ENCODE measurements around the gene POP7.
"Not testable (repeated sequence)": the region's sequence is repeated elsewhere in the genome, so short reads cannot be mapped to it uniquely, and the experiment has no call there.

The POP7 gene

DNA sequence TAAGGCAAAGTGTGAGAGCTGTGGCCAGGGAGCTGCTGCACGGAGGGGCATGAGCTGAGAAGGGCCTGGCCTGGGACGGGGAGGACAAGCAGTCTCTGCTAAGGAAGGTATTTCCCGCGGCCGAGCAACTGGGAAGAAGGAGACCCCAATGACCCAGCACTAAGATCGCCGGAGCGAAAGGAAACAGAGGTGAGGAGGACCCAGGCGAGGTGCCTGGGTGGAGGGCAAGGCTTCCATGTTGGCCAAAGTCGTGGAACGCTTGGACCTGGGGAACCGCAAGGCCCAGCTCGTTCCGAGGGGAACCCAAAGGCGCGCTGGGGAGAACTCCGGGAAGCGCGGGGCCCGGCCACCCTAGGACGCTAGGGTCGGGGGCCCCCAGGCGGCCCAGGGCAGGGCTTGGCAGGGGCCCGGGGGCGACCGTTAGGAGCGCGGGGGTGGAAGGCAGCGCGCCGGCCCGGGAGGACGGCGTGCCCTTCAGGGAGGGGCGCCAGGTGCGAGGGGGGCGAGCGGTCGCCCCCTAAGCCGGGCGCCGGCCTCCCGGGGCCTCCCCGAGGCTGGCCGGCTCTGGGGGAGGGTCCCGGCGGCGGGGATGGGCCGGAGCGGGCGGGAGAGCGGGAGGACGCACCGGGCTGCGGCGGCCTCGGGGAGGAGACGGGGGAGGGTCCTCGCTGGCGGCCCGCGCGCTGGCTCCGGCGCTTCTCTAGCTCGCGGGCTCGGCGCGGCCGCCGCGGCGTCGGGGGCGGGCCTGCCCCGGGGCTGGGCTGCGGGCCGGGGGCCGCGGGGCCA lies 12.4 kb upstream of the POP7 start:
- Histone ChIP-seq H3K9ac (ENCODE audit: low read depth, low read length) (peak overlapping the region; percentile 89), H3K4me1 (ENCODE audit: insufficient read depth, low read length) (peaks cover 26% of the 10 kb centered on the region), H3K9me3 (ENCODE audit: control insufficient read depth, insufficient read depth, low read length) (no peaks in the 10 kb centered on the region), H3K36me3 (ENCODE audit: insufficient read depth, low read length) (peaks cover 4% of the 10 kb centered on the region; the same call in 1 of the 2 replicates)

DNA sequence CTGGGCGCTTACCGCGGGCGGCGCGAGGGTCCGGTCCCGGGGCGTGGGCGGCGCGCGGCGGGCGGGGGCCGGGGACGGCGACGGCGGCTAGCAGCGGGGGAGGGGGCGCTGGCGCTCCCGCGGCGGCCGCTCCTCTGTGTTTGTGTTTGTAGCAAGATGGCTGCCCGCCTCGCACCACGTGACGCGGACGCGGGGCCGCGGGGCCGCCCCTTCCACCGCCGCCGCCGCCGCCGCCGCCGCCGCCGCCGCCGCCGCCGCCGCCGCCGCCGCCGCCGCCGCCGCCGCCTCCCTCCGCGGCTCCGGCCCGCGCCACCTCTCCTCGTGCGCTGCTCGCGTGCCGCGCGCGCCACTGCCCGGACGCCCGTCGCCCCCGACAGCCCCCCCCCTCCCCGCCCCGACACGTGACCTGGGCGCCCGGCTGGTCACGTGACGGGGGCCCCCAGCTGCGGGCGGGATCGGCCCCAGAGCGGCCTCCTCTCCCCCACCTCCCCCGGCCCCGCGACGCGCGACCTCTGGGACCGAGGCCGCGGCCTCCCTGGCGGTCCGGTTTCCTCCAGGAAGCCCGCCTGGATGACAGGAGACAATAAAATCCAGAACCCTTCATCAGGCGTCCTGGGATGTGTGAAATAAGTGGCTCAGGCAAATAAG lies 11.7 kb upstream of the POP7 start, which contains the start of gene GIGYF1:
Gene GIGYF1 (minus strand): TSS at position 153 of the 648 bp plus-strand sequence. CDS start 6,012 bp downstream, outside the sequence.
- Histone ChIP-seq H3K9ac (ENCODE audit: low read depth, low read length) (peak within 1 kb of the TSS; percentile 89), H3K4me1 (ENCODE audit: insufficient read depth, low read length) (peaks cover 26% of the 10 kb centered on the region), H3K36me3 (ENCODE audit: insufficient read depth, low read length) (peaks cover 4% of the 10 kb centered on the region; the same call in 1 of the 2 replicates), H3K9me3 (ENCODE audit: control insufficient read depth, insufficient read depth, low read length) (no peaks in the 10 kb centered on the region)

DNA sequence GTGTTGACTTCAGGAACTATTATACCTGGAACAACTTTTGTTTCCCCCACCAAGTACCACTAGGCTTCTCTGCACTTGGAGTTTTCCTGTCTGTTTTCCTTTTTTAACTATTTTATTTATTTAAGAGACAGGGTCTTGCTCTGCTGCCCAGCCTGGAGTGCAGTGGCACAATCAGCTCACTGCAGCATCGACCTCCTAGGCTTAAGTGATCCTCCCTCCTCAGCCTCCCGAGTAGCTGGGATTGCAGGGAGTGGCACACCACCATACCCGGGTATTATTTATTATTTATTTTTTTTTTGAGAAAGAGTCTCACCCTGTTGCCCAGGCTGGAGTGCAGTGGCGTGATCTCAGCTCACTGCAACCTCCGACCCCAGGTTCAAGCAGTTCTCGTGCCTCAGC lies 9.8 kb upstream of the POP7 start:
- Histone ChIP-seq H3K4me1 (ENCODE audit: insufficient read depth, low read length) (peaks cover 22% of the 10 kb centered on the region), H3K9me3 (ENCODE audit: control insufficient read depth, insufficient read depth, low read length) (no peaks in the 10 kb centered on the region), H3K9ac (ENCODE audit: low read depth, low read length) (peak overlapping the region; percentile 37), H3K36me3 (ENCODE audit: insufficient read depth, low read length) (no peaks in the 10 kb centered on the region; the same call in 1 of the 2 replicates)

DNA sequence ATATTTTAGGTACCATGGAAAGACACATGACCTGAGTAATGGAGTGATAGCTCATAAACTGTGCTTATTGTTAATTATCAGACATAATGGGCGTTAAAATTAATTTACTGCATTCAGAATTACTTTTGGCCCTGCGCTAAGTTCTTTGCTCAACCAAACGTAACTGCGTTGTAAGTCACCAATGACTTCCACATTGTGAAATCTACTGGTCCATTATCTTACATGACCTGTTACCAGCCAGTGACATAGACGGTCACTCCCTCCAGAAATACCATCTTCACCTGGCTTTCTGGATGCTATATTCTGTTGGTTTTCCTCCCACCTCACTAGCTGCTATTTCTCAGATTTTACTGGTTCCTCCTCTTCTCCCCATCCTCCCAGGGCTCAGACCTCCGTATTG lies 6.9 kb upstream of the POP7 start:
- Histone ChIP-seq H3K36me3 (ENCODE audit: insufficient read depth, low read length) (no peaks in the 10 kb centered on the region), H3K4me1 (ENCODE audit: insufficient read depth, low read length) (0 out of 2 replicates have a peak, but pooled peaks cover 5% of the 10 kb centered on the region), H3K9me3 (ENCODE audit: control insufficient read depth, insufficient read depth, low read length) (no peaks in the 10 kb centered on the region), H3K9ac (ENCODE audit: low read depth, low read length) (no peak overlapping the region)

DNA sequence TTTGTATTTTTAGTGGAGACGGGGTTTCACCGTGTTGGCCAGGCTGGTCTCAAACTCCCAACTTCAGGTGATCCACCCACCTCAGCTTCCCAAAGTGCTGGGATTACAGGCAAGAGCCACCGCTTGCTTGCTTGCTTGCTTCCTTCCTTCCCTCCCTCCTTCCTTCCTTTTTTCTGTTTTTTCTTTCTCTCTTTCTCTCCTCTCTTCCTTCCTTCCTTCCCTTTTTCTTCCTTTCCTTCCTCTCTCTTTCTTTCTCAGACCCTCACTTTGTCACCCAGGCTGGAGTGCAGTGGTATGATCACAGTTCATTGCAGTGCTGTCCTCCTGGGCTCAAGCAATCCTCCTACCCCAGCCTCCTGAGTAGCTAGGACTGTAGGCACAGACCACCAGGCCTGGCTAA lies 4.8 kb upstream of the POP7 start:
- not testable (repeated sequence) for H3K4me1 ChIP-seq (ENCODE audit: insufficient read depth, low read length); H3K9me3 ChIP-seq (ENCODE audit: control insufficient read depth, insufficient read depth, low read length); H3K9ac ChIP-seq (ENCODE audit: low read depth, low read length); H3K36me3 ChIP-seq (ENCODE audit: insufficient read depth, low read length)

DNA sequence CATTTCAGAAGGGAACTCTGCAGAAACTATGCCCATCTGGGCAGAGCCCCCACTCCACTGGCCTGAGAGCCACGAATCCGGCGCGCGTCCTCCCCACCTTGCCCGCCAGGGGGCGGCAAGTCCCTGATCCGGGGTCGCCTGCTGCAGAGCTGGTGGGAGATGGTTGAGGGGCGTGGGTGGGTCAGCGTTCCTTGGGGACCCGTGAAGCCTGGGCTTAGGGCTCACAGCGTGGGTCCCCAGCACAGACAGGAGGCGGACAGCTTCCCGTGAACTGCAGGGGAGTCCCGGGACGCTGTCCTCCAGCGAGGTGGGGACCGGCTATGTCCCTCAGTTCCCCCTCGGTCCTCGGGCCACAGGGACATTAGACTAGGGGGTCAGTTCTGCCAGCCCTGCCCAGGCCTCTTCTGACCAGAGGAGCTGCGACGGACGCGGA lies 585 bp upstream of the POP7 start:
- H3K4me1 ChIP-seq (ENCODE audit: insufficient read depth, low read length): peaks cover 3% of the 10 kb centered on the region; the same call in 1 of the 2 replicates
- no peaks in the 10 kb centered on the region for H3K9me3 ChIP-seq (ENCODE audit: control insufficient read depth, insufficient read depth, low read length)
- H3K36me3 ChIP-seq (ENCODE audit: insufficient read depth, low read length): no peaks in the 10 kb centered on the region; the same call in 1 of the 2 replicates
- H3K9ac ChIP-seq (ENCODE audit: low read depth, low read length): peak overlapping the region; percentile 87

DNA sequence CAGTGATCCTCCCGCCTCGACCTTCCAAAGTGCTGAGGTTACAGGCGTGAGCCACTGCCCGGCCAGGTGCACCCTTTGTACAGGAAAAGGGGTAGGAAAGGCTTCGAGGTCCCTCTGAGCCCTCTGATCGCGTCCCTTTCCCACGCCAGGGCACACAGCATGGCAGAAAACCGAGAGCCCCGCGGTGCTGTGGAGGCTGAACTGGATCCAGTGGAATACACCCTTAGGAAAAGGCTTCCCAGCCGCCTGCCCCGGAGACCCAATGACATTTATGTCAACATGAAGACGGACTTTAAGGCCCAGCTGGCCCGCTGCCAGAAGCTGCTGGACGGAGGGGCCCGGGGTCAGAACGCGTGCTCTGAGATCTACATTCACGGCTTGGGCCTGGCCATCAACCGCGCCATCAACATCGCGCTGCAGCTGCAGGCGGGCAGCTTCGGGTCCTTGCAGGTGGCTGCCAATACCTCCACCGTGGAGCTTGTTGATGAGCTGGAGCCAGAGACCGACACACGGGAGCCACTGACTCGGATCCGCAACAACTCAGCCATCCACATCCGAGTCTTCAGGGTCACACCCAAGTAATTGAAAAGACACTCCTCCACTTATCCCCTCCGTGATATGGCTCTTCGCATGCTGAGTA lies 871 bp downstream of the POP7 start:
- Histone ChIP-seq H3K36me3 (ENCODE audit: insufficient read depth, low read length) (no peaks in the 10 kb centered on the region; the same call in 1 of the 2 replicates), H3K9me3 (ENCODE audit: control insufficient read depth, insufficient read depth, low read length) (no peaks in the 10 kb centered on the region), H3K9ac (ENCODE audit: low read depth, low read length) (peak overlapping the region; percentile 87), H3K4me1 (ENCODE audit: insufficient read depth, low read length) (peaks cover 3% of the 10 kb centered on the region; the same call in 1 of the 2 replicates)

DNA sequence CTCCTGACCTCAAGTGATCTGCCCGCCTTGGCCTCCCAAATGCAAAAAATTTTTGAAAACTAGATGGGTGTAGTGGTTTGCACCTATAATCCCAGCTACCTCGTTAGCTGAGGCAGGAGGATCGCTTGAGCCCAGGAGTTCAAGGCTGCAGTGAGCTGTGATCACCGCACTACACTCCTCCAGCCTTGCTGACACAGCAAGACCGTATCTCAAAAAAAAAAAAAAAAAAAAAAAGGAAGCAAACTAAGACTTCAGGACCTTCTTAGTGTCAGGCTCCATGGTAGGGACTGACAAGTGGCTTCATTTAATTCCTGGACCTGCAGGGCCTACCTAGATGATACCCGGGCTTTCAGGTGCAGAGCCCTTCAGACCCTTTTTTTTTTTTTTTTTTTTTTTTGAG lies 2.5 kb downstream of the POP7 start:
- peaks cover 3% of the 10 kb centered on the region; the same call in 1 of the 2 replicates for H3K4me1 ChIP-seq (ENCODE audit: insufficient read depth, low read length)
- H3K9ac ChIP-seq (ENCODE audit: low read depth, low read length): no peak overlapping the region
- no peaks in the 10 kb centered on the region for H3K9me3 ChIP-seq (ENCODE audit: control insufficient read depth, insufficient read depth, low read length)
- no peaks in the 10 kb centered on the region; the same call in 1 of the 2 replicates for H3K36me3 ChIP-seq (ENCODE audit: insufficient read depth, low read length)

DNA sequence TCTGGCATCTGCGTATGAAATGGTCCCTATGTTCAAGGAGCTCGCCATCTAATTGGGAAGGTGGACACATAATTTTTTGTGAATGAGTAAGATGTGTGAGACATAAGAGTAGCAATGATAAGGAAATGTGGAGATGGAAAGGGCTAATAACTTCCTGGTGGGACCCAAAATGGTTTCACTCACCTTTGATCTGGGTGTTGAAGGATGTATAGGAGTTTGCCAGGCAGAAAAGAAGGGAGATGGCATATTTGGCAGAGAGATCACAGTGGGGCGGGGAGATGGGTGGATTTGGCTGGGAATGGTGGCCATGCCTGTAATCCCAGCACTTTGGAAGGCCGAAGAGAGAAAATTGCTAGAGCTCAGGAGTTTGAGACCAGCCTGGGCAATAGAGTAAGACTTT lies 4.5 kb downstream of the POP7 start:
- H3K9me3 ChIP-seq (ENCODE audit: control insufficient read depth, insufficient read depth, low read length): no peaks in the 10 kb centered on the region
- no peak overlapping the region for H3K9ac ChIP-seq (ENCODE audit: low read depth, low read length)
- peaks cover 3% of the 10 kb centered on the region; the same call in 1 of the 2 replicates for H3K4me1 ChIP-seq (ENCODE audit: insufficient read depth, low read length)
- no peaks in the 10 kb centered on the region; the same call in 1 of the 2 replicates for H3K36me3 ChIP-seq (ENCODE audit: insufficient read depth, low read length)

DNA sequence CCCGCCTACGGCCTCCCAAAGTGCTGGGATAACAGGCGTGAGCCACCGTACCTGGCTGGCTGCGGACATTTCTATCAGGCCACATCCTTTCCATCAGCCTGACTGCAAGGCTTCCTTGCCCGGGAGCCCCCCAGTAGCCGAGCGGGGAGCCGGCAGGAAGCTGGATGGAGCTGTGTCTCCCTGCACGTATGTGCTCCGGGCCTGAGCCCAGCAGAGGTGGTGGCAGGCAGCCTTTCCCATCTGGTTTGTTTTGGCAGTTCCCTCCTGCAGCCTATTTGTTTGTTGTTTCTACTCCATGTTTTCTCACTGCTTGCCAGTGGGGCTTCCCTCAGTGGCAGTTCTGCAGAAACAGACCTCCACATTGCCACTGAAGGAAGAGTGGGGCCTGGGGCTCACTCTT lies 5.4 kb downstream of the POP7 start:
- H3K9ac ChIP-seq (ENCODE audit: low read depth, low read length): no peak overlapping the region
- H3K36me3 ChIP-seq (ENCODE audit: insufficient read depth, low read length): no peaks in the 10 kb centered on the region; the same call in 1 of the 2 replicates

DNA sequence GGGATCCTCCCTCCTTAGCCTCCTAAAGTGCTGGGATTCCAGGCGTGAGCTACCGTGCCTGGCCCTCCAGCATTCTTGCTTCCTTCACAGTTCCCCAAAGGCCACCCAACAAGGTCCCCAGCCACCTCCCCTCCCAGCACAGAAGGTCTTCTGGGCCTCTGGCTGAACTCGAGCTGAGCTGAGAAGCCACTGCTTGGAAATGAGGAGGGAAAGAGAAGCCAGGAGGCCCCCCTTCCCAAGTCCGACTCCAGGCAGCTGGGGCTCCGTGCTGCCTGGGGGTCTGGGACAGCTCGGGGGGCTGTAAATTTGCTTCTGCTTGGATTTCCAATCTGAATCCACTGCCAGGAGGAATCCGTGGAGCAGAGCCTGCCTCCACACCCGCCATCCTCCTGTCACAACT lies 8.8 kb downstream of the POP7 start:
- no peaks in the 10 kb centered on the region for H3K4me1 ChIP-seq (ENCODE audit: insufficient read depth, low read length)
- H3K9me3 ChIP-seq (ENCODE audit: control insufficient read depth, insufficient read depth, low read length): no peaks in the 10 kb centered on the region
- H3K9ac ChIP-seq (ENCODE audit: low read depth, low read length): no peak overlapping the region
- H3K36me3 ChIP-seq (ENCODE audit: insufficient read depth, low read length): no peaks in the 10 kb centered on the region

More for the DNA sequence above, 5.4 kb downstream of the POP7 start:
- peaks cover 3% of the 10 kb centered on the region; the same call in 1 of the 2 replicates for H3K4me1 ChIP-seq (ENCODE audit: insufficient read depth, low read length)
- no peaks in the 10 kb centered on the region for H3K9me3 ChIP-seq (ENCODE audit: control insufficient read depth, insufficient read depth, low read length)

DNA sequence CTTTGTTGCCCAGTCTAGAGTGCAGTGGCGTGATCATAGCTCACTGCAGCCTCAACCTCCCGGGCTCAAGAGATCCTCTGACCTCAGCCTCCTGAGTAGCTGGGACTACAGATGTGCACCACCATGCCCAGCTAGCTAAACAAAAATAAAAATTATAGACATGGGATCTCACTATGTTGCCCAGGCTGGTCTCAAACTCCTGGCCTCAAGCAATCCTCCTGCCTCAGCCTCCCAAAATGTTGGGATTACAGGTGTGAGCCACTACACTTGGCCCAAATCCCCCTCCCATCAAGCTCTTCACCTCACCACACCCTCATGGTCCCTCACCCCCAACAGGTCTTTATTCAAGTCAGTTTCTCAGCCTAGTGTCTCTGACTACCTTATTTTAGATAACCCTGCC lies 11.2 kb downstream of the POP7 start:
- H3K9ac ChIP-seq (ENCODE audit: low read depth, low read length); H3K9me3 ChIP-seq (ENCODE audit: control insufficient read depth, insufficient read depth, low read length); H3K36me3 ChIP-seq (ENCODE audit: insufficient read depth, low read length); H3K4me1 ChIP-seq (ENCODE audit: insufficient read depth, low read length): not testable (repeated sequence)

DNA sequence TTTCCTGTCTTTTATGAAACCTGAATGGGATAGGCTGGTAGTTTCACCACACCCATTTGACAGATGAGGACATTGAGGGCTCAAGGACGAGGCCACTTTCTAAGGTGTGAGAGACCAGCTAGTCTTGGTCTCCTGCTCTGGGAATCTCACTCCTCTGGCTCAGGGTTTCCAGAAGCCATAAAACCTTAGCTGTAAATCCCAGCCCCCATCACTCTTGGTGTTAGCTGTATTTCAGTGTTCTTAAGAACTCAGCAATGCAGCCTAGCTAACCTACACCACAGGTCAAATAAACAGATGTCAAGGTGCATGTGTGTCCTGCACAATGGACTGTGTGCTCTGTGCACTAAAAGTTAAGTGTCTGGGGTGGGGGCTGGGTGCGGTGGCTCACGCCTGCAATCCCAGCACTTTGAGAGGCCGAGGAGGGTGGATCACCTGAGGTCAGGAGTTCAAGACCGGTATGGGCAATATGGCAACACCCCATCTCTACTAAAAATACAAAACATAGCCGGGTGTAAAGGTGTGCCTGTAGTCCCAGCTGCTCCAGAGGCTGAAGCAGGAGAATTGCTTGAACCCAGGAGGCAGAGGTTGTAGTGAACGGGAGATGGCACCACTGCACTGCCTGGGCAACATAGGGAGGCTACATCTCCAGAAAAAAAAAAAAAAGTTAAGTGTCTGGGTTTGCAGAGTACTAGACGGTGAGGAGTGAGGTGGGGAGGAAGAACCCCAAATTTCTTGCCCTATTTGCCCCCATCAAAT lies 13.8 kb downstream of the POP7 start:
- Histone ChIP-seq H3K36me3 (ENCODE audit: insufficient read depth, low read length) (no peaks in the 10 kb centered on the region), H3K9ac (ENCODE audit: low read depth, low read length) (peak overlapping the region; percentile 61; the same call in 1 of the 2 replicates), H3K9me3 (ENCODE audit: control insufficient read depth, insufficient read depth, low read length) (no peaks in the 10 kb centered on the region), H3K4me1 (ENCODE audit: insufficient read depth, low read length) (no peaks in the 10 kb centered on the region)

DNA sequence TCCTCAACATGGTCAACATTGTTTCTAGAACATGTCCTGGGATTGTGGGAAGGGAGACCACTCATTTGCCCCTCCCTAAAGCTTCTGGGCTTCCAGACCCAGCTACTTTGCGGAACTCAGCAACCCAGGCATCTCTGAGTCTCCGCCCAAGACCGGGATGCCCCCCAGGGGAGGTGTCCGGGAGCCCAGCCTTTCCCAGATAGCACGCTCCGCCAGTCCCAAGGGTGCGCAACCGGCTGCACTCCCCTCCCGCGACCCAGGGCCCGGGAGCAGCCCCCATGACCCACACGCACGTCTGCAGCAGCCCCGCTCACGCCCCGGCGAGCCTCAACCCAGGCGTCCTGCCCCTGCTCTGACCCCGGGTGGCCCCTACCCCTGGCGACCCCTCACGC lies 14.4 kb downstream of the POP7 start, which contains the start of gene EPO:
Gene EPO (plus strand): TSS at position 190 of the 392 bp plus-strand sequence. CDS start 513 bp downstream, outside the sequence.
- peak within 1 kb of the TSS; percentile 61; the same call in 1 of the 2 replicates for H3K9ac ChIP-seq (ENCODE audit: low read depth, low read length)
- no peaks in the 10 kb centered on the region for H3K36me3 ChIP-seq (ENCODE audit: insufficient read depth, low read length)
- H3K9me3 ChIP-seq (ENCODE audit: control insufficient read depth, insufficient read depth, low read length): no peaks in the 10 kb centered on the region
- H3K4me1 ChIP-seq (ENCODE audit: insufficient read depth, low read length): no peaks in the 10 kb centered on the region

All from ES-I3 (cell line).